ENCODE data around the gene RALGPS1. TPM values are rescaled to one million over a fixed set of nuclear protein-coding genes. Genes with fewer than 3 reads are reported as not detected.

Gene RALGPS1
- total RNA-seq, 1 experiment from 2014 or later, result 3.3 TPM

GRCh38 chr9:127198587-127198986, 284.0 kb downstream of the RALGPS1 start:
- no peak for DNase-seq (ENCODE audit: extremely low read depth, low read depth)

DNA sequence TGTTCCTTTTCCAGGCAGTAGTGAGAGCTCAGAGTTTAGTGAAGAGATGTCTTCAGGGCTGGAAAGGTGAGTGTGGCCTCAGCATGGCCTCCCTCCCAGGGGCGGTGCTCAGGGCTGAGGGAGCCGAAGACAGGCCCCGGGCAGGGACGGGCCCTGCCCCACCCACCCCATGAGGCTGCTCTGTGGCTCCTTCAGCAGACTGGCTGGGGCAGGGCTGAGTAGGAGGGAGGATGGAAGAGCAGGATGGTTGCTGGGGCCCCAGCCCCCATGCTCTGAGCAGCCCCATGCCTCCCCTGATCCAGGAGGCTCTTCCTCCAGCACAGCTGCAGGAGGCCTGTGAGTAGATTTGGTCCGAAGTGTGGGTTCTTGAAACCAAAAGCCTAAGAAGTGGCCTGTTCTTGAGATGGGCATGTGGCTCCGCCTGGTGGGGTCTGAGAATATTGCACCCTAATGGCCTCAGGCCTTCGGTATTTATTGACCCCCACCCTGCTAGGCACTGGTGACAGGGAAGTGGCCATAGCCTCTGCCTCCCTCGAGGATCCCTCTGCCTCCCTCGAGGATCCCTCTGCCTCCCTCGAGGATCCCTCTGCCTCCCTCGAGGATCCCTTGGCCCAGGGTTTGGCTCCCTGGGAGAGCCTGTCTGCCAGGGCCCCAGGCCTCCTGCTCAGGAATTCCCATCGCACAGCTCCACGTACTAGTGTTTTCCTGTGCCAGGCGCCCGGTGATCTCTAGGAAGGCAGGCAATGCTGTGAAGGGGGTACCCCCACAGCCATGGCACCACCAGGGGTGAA, 284.6 kb downstream of the RALGPS1 start:
- peak; percentile 79 for DNase-seq (ENCODE audit: extremely low read depth, low read depth)

DNA sequence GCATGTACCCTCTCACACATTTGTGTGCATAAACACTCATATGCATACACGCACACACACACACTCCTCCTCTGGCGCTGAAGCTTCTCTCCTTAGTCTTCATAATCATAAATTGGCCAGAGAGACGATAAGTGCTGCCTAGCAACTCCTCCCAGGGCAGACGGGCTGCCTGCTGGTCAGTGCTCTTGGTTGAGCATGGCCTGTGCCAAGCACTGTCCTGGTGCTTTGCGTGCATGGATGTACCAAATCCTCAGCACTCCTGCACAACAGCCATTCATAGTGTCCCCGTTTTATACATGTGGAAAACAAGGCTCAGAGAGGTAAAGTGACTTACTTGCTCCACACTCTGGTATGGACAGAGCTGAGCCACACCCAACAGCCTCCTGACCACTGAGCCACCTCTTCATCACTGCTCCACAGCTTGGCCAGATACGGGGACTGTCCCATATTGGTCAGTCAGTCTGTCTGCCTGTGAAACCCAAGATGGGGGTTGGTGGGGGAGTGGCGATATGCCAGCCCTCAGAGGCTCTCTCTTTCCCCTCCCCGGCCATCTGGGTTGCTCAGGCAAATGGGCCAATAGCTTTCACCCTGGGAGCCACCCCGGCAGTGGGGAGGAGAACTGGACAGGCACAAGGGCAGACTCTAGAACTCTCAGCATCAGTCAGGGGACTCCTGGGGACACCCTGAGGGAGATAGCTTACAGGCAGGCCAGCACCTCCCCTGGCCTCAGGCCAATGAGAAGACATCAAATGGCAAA, 285.7 kb downstream of the RALGPS1 start:
- no peak for DNase-seq (ENCODE audit: extremely low read depth, low read depth)

DNA sequence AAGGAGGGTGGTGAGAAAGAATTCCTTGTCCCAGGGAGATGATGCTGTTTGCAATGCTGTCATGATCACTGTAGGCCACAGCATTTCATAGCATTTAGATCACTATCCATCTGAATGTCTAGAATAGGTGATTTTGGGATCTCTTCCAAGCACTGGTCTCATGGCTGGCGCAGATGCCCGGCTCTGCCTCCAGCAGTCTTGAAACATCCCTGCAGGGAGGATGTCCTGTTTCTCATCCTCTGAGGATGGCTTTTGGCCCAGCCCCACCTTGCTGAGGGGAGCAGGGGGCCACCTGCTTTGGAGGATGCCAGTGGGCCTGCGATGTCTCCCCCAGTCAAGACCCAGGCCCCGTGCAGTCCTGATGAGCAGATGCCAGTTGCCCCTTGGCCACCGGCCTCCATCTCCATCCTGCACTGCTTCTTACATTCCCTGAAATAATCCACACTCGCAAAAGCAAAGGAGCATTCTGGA, 286.5 kb downstream of the RALGPS1 start:
- no peak for DNase-seq (ENCODE audit: extremely low read depth, low read depth)

DNA sequence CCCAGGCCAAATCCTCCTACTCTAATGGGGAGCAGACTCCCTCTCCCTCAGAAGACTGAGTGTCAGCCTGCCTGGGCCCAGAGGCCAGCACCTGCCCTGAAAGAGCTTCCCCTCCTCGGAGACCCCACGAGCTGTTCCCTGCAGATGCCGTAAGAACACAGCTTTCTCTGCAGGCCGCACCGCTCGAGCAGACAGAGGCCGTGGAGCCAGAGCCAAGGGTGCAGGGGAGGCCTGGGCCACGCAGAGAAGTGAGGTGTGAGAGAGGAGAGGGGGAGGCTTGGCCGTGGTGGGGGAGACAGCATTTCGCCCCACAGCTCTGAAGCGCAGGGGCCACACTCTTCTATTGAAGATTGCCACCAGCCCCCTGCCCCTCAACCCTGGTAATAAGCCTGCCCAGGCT, 287.1 kb downstream of the RALGPS1 start:
- no peak for DNase-seq (ENCODE audit: extremely low read depth, low read depth)

- DNase-seq (ENCODE audit: extremely low read depth, low read depth), result no peak
Observed at GRCh38 chr9:127202461-127203169, 288.0 kb downstream of the RALGPS1 start.

GRCh38 chr9:127203681-127204327, 289.2 kb downstream of the RALGPS1 start:
- no peak for DNase-seq (ENCODE audit: extremely low read depth, low read depth)

- no peak for DNase-seq (ENCODE audit: extremely low read depth, low read depth)
Observed at GRCh38 chr9:127204771-127205470, 290.3 kb downstream of the RALGPS1 start.

GRCh38 chr9:127205952-127206351, 291.4 kb downstream of the RALGPS1 start:
- DNase-seq (ENCODE audit: extremely low read depth, low read depth), result no peak

- DNase-seq (ENCODE audit: extremely low read depth, low read depth), result no peak
Observed at GRCh38 chr9:127206666-127207065, 292.1 kb downstream of the RALGPS1 start.

DNA sequence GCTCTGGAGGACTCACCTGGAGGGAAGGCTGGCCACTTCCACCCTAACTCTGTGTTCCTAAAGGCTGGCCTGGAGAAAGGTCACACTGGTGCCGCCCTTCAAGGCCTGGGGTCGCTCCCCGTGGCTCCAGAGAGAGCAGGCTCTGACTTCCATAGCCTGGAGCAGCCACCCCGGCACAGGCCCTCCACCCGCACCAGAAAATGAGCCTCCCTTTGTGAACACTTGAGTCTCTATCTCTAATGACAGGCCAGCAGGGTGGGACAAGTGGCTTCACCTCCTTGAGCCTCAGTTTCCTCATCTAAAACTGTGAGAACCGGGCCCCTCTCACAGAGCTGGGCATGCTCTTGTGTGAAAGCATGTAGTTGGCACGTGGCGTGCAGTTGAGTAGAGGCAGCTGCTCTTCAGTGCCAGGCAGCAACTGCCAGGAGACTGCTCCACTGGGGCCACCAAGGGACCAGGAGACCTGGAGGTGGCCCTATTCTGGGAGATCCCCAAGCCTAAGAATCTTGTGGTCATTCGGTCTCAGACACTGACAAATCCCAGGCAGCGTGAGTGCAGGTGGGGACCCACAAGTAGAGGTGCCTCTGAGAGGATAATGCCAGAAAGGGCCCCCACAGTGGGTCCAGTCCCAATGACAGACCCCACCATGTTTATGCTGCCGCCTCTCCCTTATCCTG, 293.3 kb downstream of the RALGPS1 start:
- DNase-seq (ENCODE audit: extremely low read depth, low read depth), result no peak

DNA sequence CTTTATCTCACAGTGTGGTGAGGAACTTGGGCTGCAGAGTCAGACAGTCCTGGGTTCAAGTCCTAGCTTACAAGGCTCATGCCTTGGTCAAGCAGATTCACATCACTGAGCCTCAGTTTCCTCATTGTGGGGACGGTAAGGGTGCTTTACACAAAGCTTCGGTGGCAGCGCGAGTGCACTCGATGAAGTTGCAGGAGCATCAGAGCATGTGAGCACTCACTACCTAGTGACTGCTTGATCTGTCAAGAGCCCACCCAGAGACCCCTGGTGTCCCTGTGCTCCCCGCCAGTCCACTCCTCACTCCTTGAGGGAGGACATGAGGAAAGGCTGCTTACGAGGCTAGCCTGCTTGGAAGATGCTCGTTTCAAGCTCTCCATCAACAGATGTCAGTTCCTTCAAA, 293.8 kb downstream of the RALGPS1 start:
- DNase-seq (ENCODE audit: extremely low read depth, low read depth), result no peak

- no peak for DNase-seq (ENCODE audit: extremely low read depth, low read depth)
Observed at GRCh38 chr9:127209220-127209619, 294.6 kb downstream of the RALGPS1 start.

DNA sequence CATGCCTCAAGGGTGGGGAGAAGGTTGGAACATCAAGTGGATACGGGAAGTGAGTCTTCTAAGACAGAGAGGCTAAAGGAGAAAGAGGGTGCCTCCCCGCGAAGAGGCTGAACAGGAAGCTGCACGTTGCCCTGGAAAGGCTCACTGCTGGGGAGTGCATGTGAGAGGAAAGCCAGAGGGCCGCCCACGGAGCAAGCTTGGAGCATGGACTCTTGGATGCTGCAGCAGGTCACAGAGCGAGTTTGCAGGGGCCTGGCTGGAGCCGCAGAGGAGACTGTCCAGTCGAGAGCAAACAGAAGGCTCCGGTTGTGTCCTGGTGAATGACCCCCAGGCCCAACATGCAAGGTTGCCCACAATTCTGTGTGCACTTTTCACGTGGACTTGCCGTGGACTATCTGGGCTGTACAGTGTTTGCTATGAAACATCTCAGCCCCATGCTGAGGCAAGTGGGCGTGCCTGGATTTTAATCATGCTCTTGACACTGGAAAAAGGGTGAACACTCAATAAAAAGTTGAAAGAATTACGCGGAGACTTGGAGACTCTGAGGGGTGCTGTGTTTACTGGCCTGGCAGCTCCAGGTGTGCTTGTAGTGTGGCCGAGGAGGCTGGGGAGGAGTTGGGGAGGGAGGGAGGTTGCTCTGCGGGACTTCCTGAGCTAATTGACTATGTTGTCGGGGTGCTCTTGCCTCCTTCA, 295.5 kb downstream of the RALGPS1 start:
- no peak for DNase-seq (ENCODE audit: extremely low read depth, low read depth)

DNA sequence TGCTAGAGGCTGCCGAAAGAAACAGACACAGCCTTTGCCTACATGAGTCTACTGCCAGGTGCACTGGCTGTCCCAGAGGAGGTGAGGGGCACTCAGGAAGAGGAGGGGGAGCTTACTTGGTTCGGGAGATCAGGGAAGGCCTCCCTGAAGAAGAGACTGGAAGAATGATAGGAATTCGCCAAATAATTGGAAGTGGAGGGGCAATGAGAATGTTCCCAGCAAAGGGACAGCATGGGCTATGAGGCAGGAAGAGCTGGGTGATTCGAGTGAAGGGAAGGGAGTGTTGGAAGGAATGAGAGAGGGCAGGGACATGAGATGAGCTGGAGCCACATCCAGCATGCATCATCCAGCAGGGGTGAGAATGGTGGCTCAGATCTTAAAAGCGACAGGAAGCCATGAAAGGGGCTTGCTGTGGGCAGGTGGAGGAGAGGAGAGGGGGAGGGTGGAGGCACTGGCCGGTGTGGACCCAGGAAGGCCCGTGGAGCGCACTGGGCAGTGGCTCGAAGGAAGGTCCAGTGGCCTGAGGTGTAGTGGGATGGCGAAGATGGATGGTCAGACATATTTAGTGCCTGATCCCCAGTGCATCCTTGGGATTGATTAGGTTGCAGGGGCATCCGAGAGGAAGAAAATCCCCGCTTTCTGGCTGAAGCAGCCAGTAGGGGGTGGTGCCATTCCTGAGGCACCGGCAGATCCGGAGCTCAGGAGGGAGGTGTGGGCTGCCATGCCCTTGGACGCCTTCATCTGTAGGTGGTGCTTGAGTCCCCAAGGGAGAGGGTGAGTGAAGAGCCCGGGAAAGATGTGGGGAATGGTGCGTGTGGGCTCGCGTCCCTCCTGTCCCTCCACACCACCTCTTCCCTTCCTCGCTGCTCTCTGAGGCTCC, 296.5 kb downstream of the RALGPS1 start:
- DNase-seq (ENCODE audit: extremely low read depth, low read depth), result no peak

DNA sequence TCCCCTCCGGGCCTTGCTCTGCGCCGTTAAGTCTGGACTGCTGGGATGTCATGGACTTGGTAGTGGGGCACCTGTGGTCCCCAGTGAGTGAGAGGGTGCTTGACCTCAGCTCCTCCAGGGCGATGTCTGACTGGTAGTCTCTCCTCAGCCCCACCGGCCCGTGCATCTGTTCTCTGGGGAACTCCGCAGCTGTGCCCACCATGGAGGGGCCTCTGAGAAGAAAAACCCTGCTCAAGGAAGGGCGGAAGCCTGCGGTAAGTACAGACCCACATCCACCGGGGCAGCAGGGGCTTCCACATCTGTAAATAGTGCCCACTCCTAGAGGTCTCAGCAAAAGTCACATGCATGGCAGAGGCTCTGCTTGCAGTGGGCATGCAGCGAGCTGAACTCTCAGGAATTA, 297.4 kb downstream of the RALGPS1 start:
- DNase-seq (ENCODE audit: extremely low read depth, low read depth), result no peak

GRCh38 chr9:127212453-127212852, 297.9 kb downstream of the RALGPS1 start:
- no peak for DNase-seq (ENCODE audit: extremely low read depth, low read depth)

GRCh38 chr9:127213859-127214258, 299.3 kb downstream of the RALGPS1 start:
- no peak for DNase-seq (ENCODE audit: extremely low read depth, low read depth)

Data from NCI-H460 (cell line).